Astrocyte (in vitro differentiated cells and primary cell): ENCODE measurements around the gene PIR. TPM values are rescaled to one million over a fixed set of nuclear protein-coding genes. Genes with fewer than 3 reads are reported as not detected.
A peak's percentile ranks its signal among the peaks of the same experiment; 100 is the strongest.

Source experiments
- DNase-seq: peaks from one replicate; pipeline ENCODE4 v3.0.0-alpha.2; 2010; ENCODE audit warnings: low read depth
- FAIRE-seq: peaks from 2 replicates; lab custom pipeline; 2011; peaks lifted over from hg19 to GRCh38; lab: Jason Lieb, UNC
- H2AFZ ChIP-seq: 2 replicates; pipeline ENCODE4 v1.6.0; 2012; ENCODE audit warnings: low read depth, low read length, inconsistent platforms
- H3K27ac ChIP-seq: 2 replicates; pipeline ENCODE4 v1.5.1; 2011; ENCODE audit warnings: low read depth, low read length, inconsistent platforms
- H3K27me3 ChIP-seq: 2 replicates; pipeline ENCODE4 v1.6.0; 2011; ENCODE audit warnings: low read length, inconsistent platforms; ENCODE audit not compliant: insufficient read depth
- H3K36me3 ChIP-seq: 2 replicates; pipeline ENCODE4 v1.5.1; 2011; ENCODE audit warnings: low read length, inconsistent platforms; ENCODE audit not compliant: insufficient read depth
- H3K4me1 ChIP-seq: 2 replicates; pipeline ENCODE4 v1.5.1; 2011; ENCODE audit warnings: low read length, inconsistent platforms; ENCODE audit not compliant: insufficient read depth
- H3K4me2 ChIP-seq: 2 replicates; pipeline ENCODE4 v1.6.0; 2012; ENCODE audit warnings: low read length, inconsistent platforms
- H3K4me3 ChIP-seq: 2 replicates; pipeline ENCODE4 v1.5.1; 2011; ENCODE audit warnings: low read depth, mild to moderate bottlenecking, low read length, inconsistent platforms; ENCODE audit not compliant: insufficient read depth
- H3K79me2 ChIP-seq: 2 replicates; pipeline ENCODE4 v1.6.0; 2012; ENCODE audit warnings: mild to moderate bottlenecking, low read length, inconsistent platforms; ENCODE audit not compliant: insufficient read depth
- H3K9ac ChIP-seq: 2 replicates; pipeline ENCODE4 v1.6.0; 2012; ENCODE audit warnings: mild to moderate bottlenecking, low read length, inconsistent platforms
- H3K9me3 ChIP-seq: 2 replicates; pipeline ENCODE4 v1.5.1; 2012; ENCODE audit warnings: low read depth, mild to moderate bottlenecking, low read length, inconsistent platforms; ENCODE audit not compliant: insufficient read depth
- H4K20me1 ChIP-seq: 2 replicates; pipeline ENCODE4 v1.6.0; 2012; ENCODE audit warnings: low read length, inconsistent platforms; ENCODE audit not compliant: insufficient read depth
- H3K27ac Mint-ChIP-seq: one replicate; pipeline ENCODE4 v1.8.0; 2021; ENCODE audit warnings: mild to moderate bottlenecking, mixed read lengths; ENCODE audit not compliant: unreplicated experiment
- H3K27me3 Mint-ChIP-seq: one replicate; pipeline ENCODE4 v1.8.0; 2021; ENCODE audit warnings: low read depth, mixed read lengths; ENCODE audit not compliant: unreplicated experiment
- H3K36me3 Mint-ChIP-seq: one replicate; pipeline ENCODE4 v1.8.0; 2021; ENCODE audit warnings: low read depth, mixed read lengths; ENCODE audit not compliant: unreplicated experiment
- H3K4me1 Mint-ChIP-seq: one replicate; pipeline ENCODE4 v1.8.0; 2021; ENCODE audit warnings: low read depth, mixed read lengths; ENCODE audit not compliant: unreplicated experiment
- H3K4me3 Mint-ChIP-seq: one replicate; pipeline ENCODE4 v1.8.0; 2021; ENCODE audit warnings: mild to moderate bottlenecking, moderate library complexity, mixed read lengths; ENCODE audit not compliant: unreplicated experiment
- H3K9me3 Mint-ChIP-seq: one replicate; pipeline ENCODE4 v1.8.0; 2021; ENCODE audit warnings: mild to moderate bottlenecking, mixed read lengths; ENCODE audit not compliant: unreplicated experiment
- EZH2 ChIP-seq: IDR thresholded peaks from 2 replicates; pipeline ENCODE4 v1.6.1; 2012; ENCODE audit warnings: mild to moderate bottlenecking, low read length, inconsistent platforms; ENCODE audit not compliant: insufficient read depth
- total RNA-seq: library from RNA; stranded (reverse); gene quantifications from 2 replicates; pipeline ENCODE4 v1.2.1, GENCODE V29; 2021
- TF ChIP-seq, protein P1 (sequence below): IDR thresholded peaks from 2 replicates; pipeline ENCODE4 v1.5.1; 2011; ENCODE audit warnings: low read depth, mild to moderate bottlenecking, inconsistent platforms, low read length, moderate library complexity; ENCODE audit not compliant: insufficient read depth

Gene PIR
- total RNA-seq, 1 donor from 2014 or later = 5.5 TPM

DNA sequence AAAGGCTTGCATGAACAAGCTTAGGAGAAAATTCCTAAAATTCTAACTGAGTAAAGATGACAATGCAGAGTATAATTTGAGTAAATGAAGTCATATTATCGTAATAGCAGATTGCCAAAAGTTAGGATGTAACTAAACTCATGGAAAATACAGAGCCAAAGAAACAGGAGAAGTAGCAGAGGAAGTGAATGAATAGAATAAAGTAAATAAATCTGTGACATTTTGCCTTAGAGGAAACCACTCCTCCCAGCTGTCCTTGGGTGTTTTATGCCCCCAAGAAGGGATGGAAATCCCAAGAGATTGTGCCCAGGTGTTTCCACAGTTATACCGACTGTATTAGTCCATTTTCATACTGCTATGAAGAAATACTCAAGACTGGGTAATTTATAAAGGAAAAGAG, 5.6 kb upstream of the PIR start:
- Mint-ChIP-seq H3K4me3 (no peak overlapping the region), H3K27ac (no peak overlapping the region), H3K36me3 (no peaks in the 10 kb centered on the region), H3K9me3 (no peaks in the 10 kb centered on the region), H3K4me1 (no peaks in the 10 kb centered on the region), H3K27me3 (no peaks in the 10 kb centered on the region)
- H3K36me3 ChIP-seq = no peaks in the 10 kb centered on the region
- H4K20me1 ChIP-seq = no peaks in the 10 kb centered on the region
- FAIRE-seq (peak; percentile 9), DNase-seq (no peak)
- H3K79me2 ChIP-seq = no peaks in the 10 kb centered on the region
- no peak for TF ChIP-seq EZH2
- TF ChIP-seq, protein P1, sequence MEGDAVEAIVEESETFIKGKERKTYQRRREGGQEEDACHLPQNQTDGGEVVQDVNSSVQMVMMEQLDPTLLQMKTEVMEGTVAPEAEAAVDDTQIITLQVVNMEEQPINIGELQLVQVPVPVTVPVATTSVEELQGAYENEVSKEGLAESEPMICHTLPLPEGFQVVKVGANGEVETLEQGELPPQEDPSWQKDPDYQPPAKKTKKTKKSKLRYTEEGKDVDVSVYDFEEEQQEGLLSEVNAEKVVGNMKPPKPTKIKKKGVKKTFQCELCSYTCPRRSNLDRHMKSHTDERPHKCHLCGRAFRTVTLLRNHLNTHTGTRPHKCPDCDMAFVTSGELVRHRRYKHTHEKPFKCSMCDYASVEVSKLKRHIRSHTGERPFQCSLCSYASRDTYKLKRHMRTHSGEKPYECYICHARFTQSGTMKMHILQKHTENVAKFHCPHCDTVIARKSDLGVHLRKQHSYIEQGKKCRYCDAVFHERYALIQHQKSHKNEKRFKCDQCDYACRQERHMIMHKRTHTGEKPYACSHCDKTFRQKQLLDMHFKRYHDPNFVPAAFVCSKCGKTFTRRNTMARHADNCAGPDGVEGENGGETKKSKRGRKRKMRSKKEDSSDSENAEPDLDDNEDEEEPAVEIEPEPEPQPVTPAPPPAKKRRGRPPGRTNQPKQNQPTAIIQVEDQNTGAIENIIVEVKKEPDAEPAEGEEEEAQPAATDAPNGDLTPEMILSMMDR = no peak
- no peaks in the 10 kb centered on the region for H3K4me1 ChIP-seq
- no peaks in the 10 kb centered on the region for H3K9me3 ChIP-seq
- peaks cover 2% of the 10 kb centered on the region for H3K27me3 ChIP-seq
- no peak overlapping the region for H3K27ac ChIP-seq
- no peak overlapping the region for H3K9ac ChIP-seq
- H2AFZ ChIP-seq = no peak overlapping the region
- H3K4me2 ChIP-seq = no peak overlapping the region
- no peak overlapping the region for H3K4me3 ChIP-seq

DNA sequence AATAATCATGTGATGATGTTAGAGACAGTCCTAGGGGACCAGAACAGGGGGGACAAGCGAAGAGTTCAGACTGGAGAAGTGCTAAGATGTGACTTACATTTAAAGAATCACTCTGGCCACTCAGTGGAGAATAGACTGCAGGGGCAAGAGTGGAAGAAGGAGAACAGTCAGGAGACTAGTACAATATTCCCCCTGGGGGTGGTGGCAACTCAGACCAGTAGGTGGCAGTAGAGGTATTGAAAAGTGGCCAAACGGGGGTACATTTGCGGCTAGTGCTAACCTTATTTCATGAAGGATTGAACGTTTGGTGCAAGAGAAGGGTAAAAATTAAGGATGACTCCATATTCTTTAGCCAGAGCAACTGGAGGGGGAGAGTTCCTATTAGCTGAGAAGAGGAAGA, 4.7 kb upstream of the PIR start:
- Mint-ChIP-seq H3K4me3 (no peak overlapping the region), H3K9me3 (no peaks in the 10 kb centered on the region), H3K27me3 (no peaks in the 10 kb centered on the region), H3K4me1 (no peaks in the 10 kb centered on the region), H3K27ac (no peak overlapping the region), H3K36me3 (no peaks in the 10 kb centered on the region)
- H3K27me3 ChIP-seq = peaks cover 2% of the 10 kb centered on the region
- DNase-seq (no peak), FAIRE-seq (peak; percentile 59)
- no peak overlapping the region for H3K4me3 ChIP-seq
- H3K4me2 ChIP-seq = no peak overlapping the region
- no peak overlapping the region for H2AFZ ChIP-seq
- no peaks in the 10 kb centered on the region for H3K9me3 ChIP-seq
- no peak overlapping the region for H3K9ac ChIP-seq
- no peaks in the 10 kb centered on the region for H3K4me1 ChIP-seq
- no peaks in the 10 kb centered on the region for H4K20me1 ChIP-seq
- TF ChIP-seq, protein P1 = peak; percentile 58
- TF ChIP-seq EZH2 = no peak
- no peaks in the 10 kb centered on the region for H3K36me3 ChIP-seq
- no peaks in the 10 kb centered on the region for H3K79me2 ChIP-seq
- H3K27ac ChIP-seq = no peak overlapping the region

DNA sequence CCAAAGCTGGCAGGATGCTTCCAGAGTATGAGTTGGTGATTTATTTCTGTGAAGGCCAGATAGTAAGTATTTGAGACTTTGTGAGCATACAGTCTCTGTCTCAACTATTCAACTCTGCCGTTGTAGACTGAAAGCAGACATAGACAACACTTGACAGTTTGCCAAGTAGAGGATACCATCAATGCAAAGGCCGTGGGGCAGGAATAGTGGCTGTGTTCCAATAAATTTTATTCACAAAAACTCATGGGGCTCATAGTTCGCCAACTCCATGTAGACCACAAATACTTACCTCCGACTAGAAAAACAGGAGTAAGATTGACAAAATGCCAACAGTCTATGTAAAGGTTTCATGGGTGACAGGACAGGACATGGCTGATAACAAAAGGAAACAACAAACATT, 3.7 kb upstream of the PIR start:
- H3K9me3 Mint-ChIP-seq = no peaks in the 10 kb centered on the region
- Histone ChIP-seq H3K9ac (no peak overlapping the region), H3K27me3 (no peaks in the 10 kb centered on the region), H3K4me3 (no peak overlapping the region), H4K20me1 (no peaks in the 10 kb centered on the region), H3K79me2 (no peaks in the 10 kb centered on the region), H3K36me3 (no peaks in the 10 kb centered on the region), H2AFZ (no peak overlapping the region), H3K4me1 (no peaks in the 10 kb centered on the region), H3K9me3 (no peaks in the 10 kb centered on the region), H3K4me2 (no peak overlapping the region), H3K27ac (no peak overlapping the region)
- H3K4me3 Mint-ChIP-seq = no peak overlapping the region
- no peak overlapping the region for H3K27ac Mint-ChIP-seq
- TF ChIP-seq, protein P1 = no peak
- no peak for TF ChIP-seq EZH2
- H3K4me1 Mint-ChIP-seq = no peaks in the 10 kb centered on the region
- no peaks in the 10 kb centered on the region for H3K36me3 Mint-ChIP-seq
- no peaks in the 10 kb centered on the region for H3K27me3 Mint-ChIP-seq
- DNase-seq = no peak
- no peak for FAIRE-seq
